Progenitor cell of endocrine pancreas (in vitro differentiated cells): Measurements from ENCODE around the gene ZNF304. TPM values are rescaled to one million over a fixed set of nuclear protein-coding genes. Genes with fewer than 3 reads are reported as not detected.
A peak's percentile ranks its signal among the peaks of the same experiment; 100 is the strongest.

Experiments used
- DNase-seq: peaks from one replicate; pipeline ENCODE4 v3.0.0; 2021; ENCODE audit warnings: low spot score; ENCODE audit not compliant: unreplicated experiment
- H3K27ac Mint-ChIP-seq: 2 replicates; pipeline ENCODE4 v1.8.0; 2021; ENCODE audit warnings: mild to moderate bottlenecking, moderate library complexity, mixed read lengths
- H3K27me3 Mint-ChIP-seq: 2 replicates; pipeline ENCODE4 v1.8.0; 2021; ENCODE audit warnings: mixed read lengths
- H3K36me3 Mint-ChIP-seq: 2 replicates; pipeline ENCODE4 v1.8.0; 2022; ENCODE audit warnings: mixed read lengths; ENCODE audit not compliant: insufficient read depth
- H3K4me1 Mint-ChIP-seq: 2 replicates; pipeline ENCODE4 v1.8.0; 2021; ENCODE audit warnings: low read depth, mixed read lengths
- H3K4me3 Mint-ChIP-seq: 2 replicates; pipeline ENCODE4 v1.8.0; 2021; ENCODE audit warnings: low read depth, mild to moderate bottlenecking, moderate library complexity, mixed read lengths
- H3K9me3 Mint-ChIP-seq: 2 replicates; pipeline ENCODE4 v1.8.0; 2021; ENCODE audit warnings: low read depth, mixed read lengths
- CTCF ChIP-seq: fragments of 200-600 bp; sonication (generic); IDR thresholded peaks from one replicate; pipeline ENCODE4 v1.5.0; 2021; ENCODE audit warnings: antibody characterized with exemption, mild to moderate bottlenecking; ENCODE audit not compliant: unreplicated experiment
- total RNA-seq: library from RNA; stranded (reverse); gene quantifications from 2 replicates; pipeline ENCODE4 v1.2.1, GENCODE V29; 2021

Gene ZNF304
- total RNA-seq, 1 donor from 2014 or later: 11.8 TPM

GRCh38 chr19:57338877-57339276 is 12.2 kb upstream of the ZNF304 start:
- peaks cover 15% of the 10 kb centered on the region for H3K27me3 Mint-ChIP-seq
- H3K4me1 Mint-ChIP-seq: peaks cover 2% of the 10 kb centered on the region
- no peak for TF ChIP-seq CTCF
- no peaks in the 10 kb centered on the region for H3K36me3 Mint-ChIP-seq
- no peak for DNase-seq
- no peaks in the 10 kb centered on the region for H3K9me3 Mint-ChIP-seq
- H3K4me3 Mint-ChIP-seq: no peak overlapping the region
- H3K27ac Mint-ChIP-seq: no peak overlapping the region

GRCh38 chr19:57342582-57342981 is 8.5 kb upstream of the ZNF304 start:
- DNase-seq: no peak
- no peaks in the 10 kb centered on the region for H3K36me3 Mint-ChIP-seq

GRCh38 chr19:57348136-57348535 is 2.9 kb upstream of the ZNF304 start:
- Mint-ChIP-seq H3K9me3 (no peaks in the 10 kb centered on the region), H3K4me1 (peaks cover 22% of the 10 kb centered on the region), H3K27me3 (peaks cover 38% of the 10 kb centered on the region), H3K36me3 (peaks cover 4% of the 10 kb centered on the region), H3K4me3 (no peak overlapping the region), H3K27ac (no peak overlapping the region)
- no peak for TF ChIP-seq CTCF
- no peak for DNase-seq

More at GRCh38 chr19:57342582-57342981, 8.5 kb upstream of the ZNF304 start:
- no peak for TF ChIP-seq CTCF
- H3K27ac Mint-ChIP-seq: no peak overlapping the region
- H3K27me3 Mint-ChIP-seq: peaks cover 42% of the 10 kb centered on the region
- no peaks in the 10 kb centered on the region for H3K4me1 Mint-ChIP-seq
- no peaks in the 10 kb centered on the region for H3K9me3 Mint-ChIP-seq
- H3K4me3 Mint-ChIP-seq: no peak overlapping the region

GRCh38 chr19:57351867-57352266 is 796 bp downstream of the ZNF304 start:
- peak overlapping the region; percentile 94 for H3K27ac Mint-ChIP-seq
- H3K9me3 Mint-ChIP-seq: no peaks in the 10 kb centered on the region
- peaks cover 31% of the 10 kb centered on the region for H3K36me3 Mint-ChIP-seq
- H3K4me3 Mint-ChIP-seq: peak overlapping the region; percentile 97
- DNase-seq: no peak
- no peak for TF ChIP-seq CTCF
- peaks cover 11% of the 10 kb centered on the region for H3K27me3 Mint-ChIP-seq
- peaks cover 26% of the 10 kb centered on the region for H3K4me1 Mint-ChIP-seq

GRCh38 chr19:57355916-57356315 is 4.8 kb downstream of the ZNF304 start:
- Mint-ChIP-seq H3K36me3 (peaks cover 48% of the 10 kb centered on the region), H3K27me3 (no peaks in the 10 kb centered on the region), H3K4me3 (no peak overlapping the region), H3K4me1 (peaks cover 24% of the 10 kb centered on the region), H3K9me3 (no peaks in the 10 kb centered on the region), H3K27ac (no peak overlapping the region)
- TF ChIP-seq CTCF: no peak
- DNase-seq: no peak
